ENCODE results near the gene IL1A. TPM values are rescaled to one million over a fixed set of nuclear protein-coding genes. Genes with fewer than 3 reads are reported as not detected.
"Not testable (repeated sequence)": the region's sequence is repeated elsewhere in the genome, so short reads cannot be mapped to it uniquely, and the experiment has no call there.

Gene IL1A
- total RNA-seq: 1.9 TPM
- polyA plus RNA-seq: 1.3 TPM

- no peak for DNase-seq (ENCODE audit: extremely low spot score)
- 34% methylated on average over 13 of the region's 13 CpGs for WGBS
- Histone ChIP-seq H3K4me1 (ENCODE audit: insufficient read depth) (no peaks in the 10 kb centered on the region), H3K36me3 (ENCODE audit: insufficient read depth) (no peaks in the 10 kb centered on the region), H3K27ac (ENCODE audit: low read depth) (no peak within 1 kb of the TSS), H3K4me3 (ENCODE audit: low read depth, low read length) (no peak within 1 kb of the TSS)
Measured at GRCh38 chr2:112784199-112785189, at the start of gene IL1A. Gene IL1A, minus strand, starts transcription at chr2:112784493. Its CDS starts 723 bp downstream, at chr2:112783770.

GRCh38 chr2:112833976-112834375, 49.7 kb upstream of the IL1A start:
- Histone ChIP-seq H3K4me1 (ENCODE audit: insufficient read depth) (no peaks in the 10 kb centered on the region), H3K36me3 (ENCODE audit: insufficient read depth) (no peaks in the 10 kb centered on the region), H3K27ac (ENCODE audit: low read depth) (no peak overlapping the region), H3K4me3 (ENCODE audit: low read depth, low read length) (no peak overlapping the region)
- no peak for DNase-seq (ENCODE audit: extremely low spot score)

- not testable (repeated sequence) for DNase-seq (ENCODE audit: extremely low spot score); H3K36me3 ChIP-seq (ENCODE audit: insufficient read depth); H3K27ac ChIP-seq (ENCODE audit: low read depth); H3K4me1 ChIP-seq (ENCODE audit: insufficient read depth); H3K4me3 ChIP-seq (ENCODE audit: low read depth, low read length)
- 92% methylated on average over 5 of the region's 5 CpGs for WGBS
Measured at GRCh38 chr2:112833639-112833931, 49.3 kb upstream of the IL1A start.

GRCh38 chr2:112832841-112833638, 48.7 kb upstream of the IL1A start:
- no peak overlapping the region for H3K27ac ChIP-seq (ENCODE audit: low read depth)
- H3K4me1 ChIP-seq (ENCODE audit: insufficient read depth): no peaks in the 10 kb centered on the region
- no peak for DNase-seq (ENCODE audit: extremely low spot score)
- H3K36me3 ChIP-seq (ENCODE audit: insufficient read depth): no peaks in the 10 kb centered on the region
- WGBS: 94% methylated on average over 14 of the region's 14 CpGs
- no peak overlapping the region for H3K4me3 ChIP-seq (ENCODE audit: low read depth, low read length)

GRCh38 chr2:112831946-112832840, 47.9 kb upstream of the IL1A start:
- no peaks in the 10 kb centered on the region for H3K4me1 ChIP-seq (ENCODE audit: insufficient read depth)
- WGBS: 82% methylated on average over 15 of the region's 15 CpGs
- DNase-seq (ENCODE audit: extremely low spot score): no peak
- no peaks in the 10 kb centered on the region for H3K36me3 ChIP-seq (ENCODE audit: insufficient read depth)
- no peak overlapping the region for H3K4me3 ChIP-seq (ENCODE audit: low read depth, low read length)
- H3K27ac ChIP-seq (ENCODE audit: low read depth): no peak overlapping the region

GRCh38 chr2:112831513-112831845, 47.2 kb upstream of the IL1A start:
- H3K36me3 ChIP-seq (ENCODE audit: insufficient read depth): no peaks in the 10 kb centered on the region
- DNase-seq (ENCODE audit: extremely low spot score): no peak
- H3K27ac ChIP-seq (ENCODE audit: low read depth): no peak overlapping the region
- no peak overlapping the region for H3K4me3 ChIP-seq (ENCODE audit: low read depth, low read length)
- 65% methylated on average over 2 of the region's 2 CpGs for WGBS
- H3K4me1 ChIP-seq (ENCODE audit: insufficient read depth): no peaks in the 10 kb centered on the region

- DNase-seq (ENCODE audit: extremely low spot score): no peak
- Histone ChIP-seq H3K4me1 (ENCODE audit: insufficient read depth) (no peaks in the 10 kb centered on the region), H3K4me3 (ENCODE audit: low read depth, low read length) (no peak overlapping the region), H3K27ac (ENCODE audit: low read depth) (no peak overlapping the region), H3K36me3 (ENCODE audit: insufficient read depth) (no peaks in the 10 kb centered on the region)
- WGBS: 76% methylated on average over 5 of the region's 5 CpGs
Measured at GRCh38 chr2:112830682-112831512, 46.6 kb upstream of the IL1A start.

- WGBS: 92% methylated on average over 10 of the region's 10 CpGs
- no peak for DNase-seq (ENCODE audit: extremely low spot score)
- H3K27ac ChIP-seq (ENCODE audit: low read depth): no peak overlapping the region
- H3K36me3 ChIP-seq (ENCODE audit: insufficient read depth): no peaks in the 10 kb centered on the region
- H3K4me3 ChIP-seq (ENCODE audit: low read depth, low read length): no peak overlapping the region
- H3K4me1 ChIP-seq (ENCODE audit: insufficient read depth): no peaks in the 10 kb centered on the region
Measured at GRCh38 chr2:112829961-112830681, 45.8 kb upstream of the IL1A start.

GRCh38 chr2:112829101-112829960, 45.0 kb upstream of the IL1A start:
- no peak for DNase-seq (ENCODE audit: extremely low spot score)
- no peaks in the 10 kb centered on the region for H3K36me3 ChIP-seq (ENCODE audit: insufficient read depth)
- WGBS: 71% methylated on average over 5 of the region's 5 CpGs

GRCh38 chr2:112828251-112828691, 44.0 kb upstream of the IL1A start:
- 83% methylated on average over 3 of the region's 3 CpGs for WGBS
- no peak overlapping the region for H3K27ac ChIP-seq (ENCODE audit: low read depth)
- H3K4me3 ChIP-seq (ENCODE audit: low read depth, low read length): no peak overlapping the region
- no peaks in the 10 kb centered on the region for H3K4me1 ChIP-seq (ENCODE audit: insufficient read depth)
- no peak for DNase-seq (ENCODE audit: extremely low spot score)
- no peaks in the 10 kb centered on the region for H3K36me3 ChIP-seq (ENCODE audit: insufficient read depth)

More at GRCh38 chr2:112829101-112829960, 45.0 kb upstream of the IL1A start:
- Histone ChIP-seq H3K4me1 (ENCODE audit: insufficient read depth) (no peaks in the 10 kb centered on the region), H3K4me3 (ENCODE audit: low read depth, low read length) (no peak overlapping the region), H3K27ac (ENCODE audit: low read depth) (no peak overlapping the region)

- Histone ChIP-seq H3K27ac (ENCODE audit: low read depth) (no peak overlapping the region), H3K4me1 (ENCODE audit: insufficient read depth) (no peaks in the 10 kb centered on the region), H3K4me3 (ENCODE audit: low read depth, low read length) (no peak overlapping the region), H3K36me3 (ENCODE audit: insufficient read depth) (no peaks in the 10 kb centered on the region)
- no peak for DNase-seq (ENCODE audit: extremely low spot score)
- WGBS: 69% methylated on average over 6 of the region's 6 CpGs
Measured at GRCh38 chr2:112827604-112828185, 43.4 kb upstream of the IL1A start.

Measured in urinary bladder (tissue), 4 donors.